BE2C (cell line): ENCODE results near the gene MYT1.

Source experiments
- DNase-seq: peaks from one replicate; pipeline ENCODE4 v3.0.0-alpha.2; 2020
- H3K27me3 ChIP-seq: fragments of 250-450 bp; sonication (Bioruptor Pico); 2 replicates; pipeline ENCODE4 v1.5.1; 2020; ENCODE audit warnings: mild to moderate bottlenecking
- H3K36me3 ChIP-seq: fragments of 250-450 bp; sonication (Bioruptor Pico); 2 replicates; pipeline ENCODE4 v1.5.1; 2020; ENCODE audit warnings: mild to moderate bottlenecking
- H3K4me1 ChIP-seq: fragments of 250-450 bp; sonication (Bioruptor Pico); 2 replicates; pipeline ENCODE4 v1.5.1; 2020
- H3K4me3 ChIP-seq: 2 replicates; pipeline ENCODE4 v1.5.1; 2011; ENCODE audit warnings: low read depth, low read length
- H3K9me3 ChIP-seq: fragments of 250-450 bp; sonication (Bioruptor Pico); 2 replicates; pipeline ENCODE4 v1.5.1; 2020
- CTCF ChIP-seq: IDR thresholded peaks from 2 replicates; pipeline ENCODE4 v1.5.1; 2012; ENCODE audit warnings: mild to moderate bottlenecking, low read depth, low read length

The MYT1 gene

GRCh38 chr20:64139199-64140060, 24.8 kb upstream of the MYT1 start:
- no peak for DNase-seq
- H3K4me3 ChIP-seq = no peak overlapping the region
- H3K27me3 ChIP-seq = no peaks in the 10 kb centered on the region
- no peaks in the 10 kb centered on the region; the same call in 1 of the 2 replicates for H3K4me1 ChIP-seq
- H3K36me3 ChIP-seq = no peaks in the 10 kb centered on the region
- TF ChIP-seq CTCF = no peak
- H3K9me3 ChIP-seq = no peaks in the 10 kb centered on the region

GRCh38 chr20:64140061-64140931, 24.0 kb upstream of the MYT1 start:
- Histone ChIP-seq H3K9me3 (no peaks in the 10 kb centered on the region), H3K36me3 (no peaks in the 10 kb centered on the region), H3K27me3 (no peaks in the 10 kb centered on the region), H3K4me1 (no peaks in the 10 kb centered on the region; the same call in 1 of the 2 replicates), H3K4me3 (no peak overlapping the region)
- DNase-seq = no peak
- TF ChIP-seq CTCF = no peak

- Histone ChIP-seq H3K4me1 (peaks cover 2% of the 10 kb centered on the region), H3K36me3 (no peaks in the 10 kb centered on the region), H3K27me3 (no peaks in the 10 kb centered on the region), H3K4me3 (no peak overlapping the region), H3K9me3 (no peaks in the 10 kb centered on the region)
- DNase-seq = no peak
- TF ChIP-seq CTCF = no peak
Observed at GRCh38 chr20:64140956-64141355, 23.3 kb upstream of the MYT1 start.

- no peak for DNase-seq
- peaks cover 16% of the 10 kb centered on the region for H3K4me1 ChIP-seq
- TF ChIP-seq CTCF = no peak
Observed at GRCh38 chr20:64142590-64142989, 21.7 kb upstream of the MYT1 start.

GRCh38 chr20:64143018-64143801, 21.0 kb upstream of the MYT1 start:
- Histone ChIP-seq H3K36me3 (no peaks in the 10 kb centered on the region), H3K27me3 (no peaks in the 10 kb centered on the region), H3K4me1 (peaks cover 17% of the 10 kb centered on the region), H3K4me3 (no peak overlapping the region), H3K9me3 (no peaks in the 10 kb centered on the region)
- DNase-seq = no peak
- TF ChIP-seq CTCF = no peak

More at GRCh38 chr20:64142590-64142989, 21.7 kb upstream of the MYT1 start:
- Histone ChIP-seq H3K4me3 (no peak overlapping the region), H3K27me3 (no peaks in the 10 kb centered on the region), H3K36me3 (no peaks in the 10 kb centered on the region), H3K9me3 (no peaks in the 10 kb centered on the region)
